ENCODE data around the gene PUDP.
"Not testable (repeated sequence)": the region's sequence is repeated elsewhere in the genome, so short reads cannot be mapped to it uniquely, and the experiment has no call there.

The PUDP gene

DNA sequence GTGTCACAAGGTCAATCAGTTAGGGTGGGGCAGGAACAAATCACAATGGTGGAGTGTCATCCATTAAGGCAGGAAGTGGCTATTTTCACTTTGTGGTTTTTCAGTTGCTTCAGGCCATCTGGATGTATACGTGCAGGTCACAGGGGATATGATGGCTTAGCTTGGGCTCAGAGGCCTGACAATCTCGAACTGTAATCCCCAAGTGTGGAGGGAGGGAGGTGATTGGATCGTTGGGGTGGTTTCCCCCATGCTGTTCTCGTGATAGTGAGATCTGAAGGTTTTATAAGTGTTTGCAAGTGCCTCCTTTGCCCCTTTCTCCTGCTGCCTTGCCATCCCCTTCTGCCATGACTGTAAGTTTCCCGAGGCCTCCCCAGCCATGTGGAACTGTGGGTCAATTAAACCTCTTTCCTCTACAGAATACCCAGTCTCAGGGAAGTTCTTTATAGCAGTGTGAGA lies 37.1 kb downstream of the PUDP start:
- H3K27ac ChIP-seq: no peak overlapping the region
- DNase-seq (ENCODE audit: low read depth, low spot score): no peak

DNA sequence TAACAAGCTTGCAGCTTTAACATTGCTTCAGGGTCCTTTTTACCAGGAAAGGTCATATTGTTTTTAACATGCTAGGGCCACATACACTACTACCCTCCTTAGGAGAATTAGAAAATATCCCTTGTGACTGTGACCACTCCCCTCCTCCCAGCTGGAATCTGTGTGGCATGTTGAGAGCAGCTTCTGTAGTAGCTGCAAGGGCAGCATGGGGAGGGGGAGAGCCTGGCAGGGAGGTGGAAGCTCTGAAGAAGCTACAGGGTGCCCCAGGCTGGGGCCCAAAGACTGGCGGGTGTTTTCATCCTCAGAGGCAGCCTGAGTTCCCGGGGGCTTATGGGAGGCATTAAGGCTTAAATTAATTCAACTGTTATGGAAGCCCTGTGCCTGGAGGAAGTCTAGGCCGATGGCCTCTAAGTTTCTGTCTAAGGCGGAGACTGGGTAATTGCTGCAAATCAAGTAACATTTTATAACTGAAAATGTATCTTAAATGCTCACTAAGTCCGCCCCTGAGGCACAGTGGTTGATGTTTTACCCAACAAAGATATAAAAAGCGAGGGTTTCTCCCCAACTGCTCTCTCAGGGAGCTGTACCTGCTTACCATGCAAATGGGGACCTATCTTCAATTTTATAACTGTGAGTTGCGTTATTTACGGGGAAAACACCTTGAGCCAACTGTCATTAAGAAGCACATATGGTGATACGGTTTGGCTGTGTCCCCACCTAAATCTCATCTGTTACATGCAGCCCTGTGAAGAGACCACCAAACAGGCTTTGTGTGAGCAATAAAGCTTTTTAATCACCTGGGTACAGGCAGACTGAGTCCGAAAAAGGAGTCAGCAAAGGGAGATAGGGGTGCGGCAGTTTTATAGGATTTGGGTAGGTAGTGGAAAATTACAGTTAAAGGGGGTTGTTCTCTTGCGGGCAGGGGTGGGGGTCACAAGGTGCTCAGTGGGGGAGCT lies 37.8 kb downstream of the PUDP start:
- H3K27ac ChIP-seq: no peak overlapping the region
- no peak for DNase-seq (ENCODE audit: low read depth, low spot score)

DNA sequence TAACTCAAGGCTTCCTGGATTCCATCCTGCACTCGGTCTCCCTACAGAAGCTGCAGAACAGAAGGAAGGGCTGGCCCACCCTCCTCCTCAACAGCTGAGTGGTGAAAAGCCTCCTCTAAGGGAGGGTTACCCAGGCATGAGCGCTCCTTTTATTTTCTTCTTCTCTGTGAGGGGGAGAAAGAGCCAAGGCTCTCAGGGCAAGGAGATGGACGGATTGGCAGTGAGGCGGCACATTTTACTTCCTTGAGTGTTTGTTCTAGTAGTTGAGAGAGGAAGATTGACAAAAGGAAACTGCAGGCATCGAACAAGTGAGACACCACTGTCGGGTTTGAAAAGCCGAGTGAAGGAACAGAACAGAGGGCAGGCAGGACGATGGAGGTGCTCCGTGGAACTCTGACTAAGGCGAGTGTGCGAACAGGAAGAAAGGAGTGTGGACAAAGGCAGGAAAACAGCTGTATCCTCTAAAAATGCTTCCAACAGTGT lies 38.9 kb downstream of the PUDP start:
- no peak overlapping the region for H3K27ac ChIP-seq
- no peak for DNase-seq (ENCODE audit: low read depth, low spot score)

GRCh38 chrX:7108030-7108429 lies 39.9 kb downstream of the PUDP start:
- no peak for DNase-seq (ENCODE audit: low read depth, low spot score)
- H3K27ac ChIP-seq: no peak overlapping the region

GRCh38 chrX:7106649-7107048 lies 41.3 kb downstream of the PUDP start:
- H3K27ac ChIP-seq: no peak overlapping the region
- DNase-seq (ENCODE audit: low read depth, low spot score): no peak

DNA sequence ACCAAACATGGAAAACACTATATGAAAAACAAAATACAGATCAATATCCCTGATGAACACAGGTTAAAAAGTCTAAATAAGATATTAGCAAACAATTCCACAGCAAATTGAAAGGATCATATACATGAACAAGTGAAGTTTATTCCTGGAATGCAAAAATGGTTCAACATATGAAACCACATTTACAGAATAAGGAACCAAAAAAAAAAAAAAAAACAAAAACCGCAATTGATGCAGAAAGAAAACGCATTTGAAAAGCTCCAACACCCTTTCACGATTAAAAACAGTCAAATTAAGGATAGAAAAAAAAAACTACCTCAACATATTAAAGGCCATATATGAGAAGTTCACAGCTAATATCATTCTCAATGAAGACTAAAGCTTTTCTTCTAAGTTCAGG lies 45.8 kb downstream of the PUDP start:
- H3K27ac ChIP-seq: no peak overlapping the region
- DNase-seq (ENCODE audit: low read depth, low spot score): no peak

DNA sequence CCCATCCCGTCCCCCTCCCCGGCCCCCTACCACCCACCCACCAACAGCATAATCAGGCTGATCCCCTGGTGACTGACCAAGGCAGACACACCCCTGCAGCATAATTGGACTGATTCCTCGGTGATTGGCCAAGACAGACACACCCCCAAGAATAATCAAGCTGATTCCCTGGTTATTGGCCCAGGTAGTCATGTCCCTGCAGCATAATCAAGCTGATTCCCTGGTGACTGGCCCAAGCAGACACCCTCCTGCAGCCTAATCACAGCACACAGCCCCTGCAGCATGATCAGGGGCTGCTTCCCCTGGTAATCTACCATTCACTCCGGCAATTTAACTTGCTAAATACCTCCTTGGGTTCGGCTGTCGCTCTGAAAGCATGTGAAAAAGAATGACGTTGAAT lies 47.9 kb downstream of the PUDP start:
- H3K27ac ChIP-seq: no peak overlapping the region
- DNase-seq (ENCODE audit: low read depth, low spot score): no peak

GRCh38 chrX:7095657-7096056 lies 52.3 kb downstream of the PUDP start:
- not testable (repeated sequence) for H3K27ac ChIP-seq; DNase-seq (ENCODE audit: low read depth, low spot score)

GRCh38 chrX:7093305-7093704 lies 54.6 kb downstream of the PUDP start:
- DNase-seq (ENCODE audit: low read depth, low spot score): no peak
- no peak overlapping the region for H3K27ac ChIP-seq

DNA sequence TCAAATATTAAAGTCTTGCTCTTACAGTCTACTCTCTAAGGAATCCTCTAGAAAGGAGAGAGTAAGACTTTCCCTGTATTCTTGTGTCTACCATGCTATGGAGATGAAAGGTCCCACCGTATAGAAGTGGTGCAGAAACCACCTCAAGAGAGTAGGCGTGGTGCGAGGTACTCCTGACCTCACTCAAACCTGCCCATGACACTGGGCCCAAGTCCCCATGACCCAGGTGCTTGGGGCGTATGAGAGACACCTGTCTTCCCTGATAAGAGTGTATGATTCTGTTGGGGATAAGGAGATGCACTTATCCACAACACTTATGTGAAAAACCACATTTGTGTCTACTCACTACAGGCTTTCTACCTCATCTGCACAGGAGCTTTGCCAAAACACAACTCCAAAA lies 55.4 kb downstream of the PUDP start:
- no peak for DNase-seq (ENCODE audit: low read depth, low spot score)

GRCh38 chrX:7091923-7092322 lies 56.0 kb downstream of the PUDP start:
- no peak for DNase-seq (ENCODE audit: low read depth, low spot score)
- H3K27ac ChIP-seq: no peak overlapping the region

More for the DNA sequence above, 55.4 kb downstream of the PUDP start:
- no peak overlapping the region for H3K27ac ChIP-seq

GRCh38 chrX:7090641-7091040 lies 57.3 kb downstream of the PUDP start:
- no peak for DNase-seq (ENCODE audit: low read depth, low spot score)

DNA sequence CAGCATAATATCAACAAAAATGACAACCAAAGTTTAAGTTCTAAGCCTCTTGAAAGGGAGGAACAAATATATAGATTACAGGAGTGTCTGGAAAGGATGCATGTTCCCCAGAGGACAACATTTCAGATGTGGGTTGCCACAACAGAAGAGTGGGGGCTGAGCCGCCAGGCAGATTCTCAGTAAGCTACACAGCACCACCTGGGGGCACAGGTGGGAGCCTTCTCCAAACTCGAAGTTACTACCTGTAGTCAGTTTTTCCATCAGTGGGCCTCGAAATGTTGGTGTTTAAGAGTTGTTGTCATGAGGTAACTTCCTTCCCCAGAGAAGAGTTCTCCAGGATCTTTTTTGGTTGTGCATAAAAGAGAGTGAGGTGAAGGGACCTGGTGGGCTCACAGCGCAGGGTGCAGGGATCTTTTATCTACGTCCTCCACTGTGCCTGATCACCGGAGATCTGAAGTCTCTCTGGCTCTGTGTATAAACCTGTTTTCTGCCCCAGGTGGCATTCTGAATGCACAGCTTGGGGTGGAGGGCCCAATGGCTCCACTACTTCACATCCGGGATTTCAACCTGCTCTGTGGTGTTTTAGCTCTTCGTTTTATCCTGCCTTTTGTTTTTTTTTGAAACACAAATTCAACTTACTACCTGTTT lies 58.9 kb downstream of the PUDP start:
- no peak for DNase-seq (ENCODE audit: low read depth, low spot score)
- no peak overlapping the region for H3K27ac ChIP-seq

More at GRCh38 chrX:7090641-7091040, 57.3 kb downstream of the PUDP start:
- no peak overlapping the region for H3K27ac ChIP-seq

DNA sequence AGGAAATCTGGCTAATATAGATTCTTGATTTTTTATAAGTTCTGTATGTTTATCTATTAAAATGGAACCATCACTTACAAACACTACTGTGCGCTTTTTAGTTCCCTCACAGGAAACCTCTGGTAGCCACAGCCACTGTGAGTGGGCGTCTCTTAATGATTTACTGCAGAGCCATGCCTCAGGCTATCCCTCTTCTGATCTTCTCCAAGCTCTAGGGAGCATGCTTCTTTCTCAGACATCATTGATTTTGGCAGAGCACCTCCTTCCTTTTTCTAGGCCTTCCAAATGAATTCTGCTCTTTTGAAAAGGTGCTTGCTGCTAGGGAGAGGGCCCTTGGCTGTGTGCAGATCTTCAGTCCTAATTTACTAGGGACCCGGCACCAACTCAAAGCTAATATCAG lies 61.6 kb downstream of the PUDP start:
- no peak for DNase-seq (ENCODE audit: low read depth, low spot score)
- no peak overlapping the region for H3K27ac ChIP-seq

GRCh38 chrX:7085879-7086278 lies 62.1 kb downstream of the PUDP start:
- H3K27ac ChIP-seq: no peak overlapping the region
- DNase-seq (ENCODE audit: low read depth, low spot score): no peak

GRCh38 chrX:7084841-7085240 lies 63.1 kb downstream of the PUDP start:
- no peak for DNase-seq (ENCODE audit: low read depth, low spot score)
- no peak overlapping the region for H3K27ac ChIP-seq

GRCh38 chrX:7083468-7084396 lies 64.2 kb downstream of the PUDP start:
- no peak overlapping the region for H3K27ac ChIP-seq
- peak; percentile 58 for DNase-seq (ENCODE audit: low read depth, low spot score)

GRCh38 chrX:7083021-7083420 lies 64.9 kb downstream of the PUDP start:
- DNase-seq (ENCODE audit: low read depth, low spot score): no peak
- H3K27ac ChIP-seq: no peak overlapping the region

- H3K27ac ChIP-seq: no peak overlapping the region
- DNase-seq (ENCODE audit: low read depth, low spot score): no peak
Observed at GRCh38 chrX:7082556-7082955, 65.4 kb downstream of the PUDP start.
